NCI-H2227 (cell line): Measurements from ENCODE around the gene CCHCR1.

Experiments
- DNase-seq: peaks from one replicate; lab custom pipeline; 2025; ENCODE audit not compliant: unreplicated experiment; lab: John Stamatoyannopoulos, UW

The CCHCR1 gene

DNA sequence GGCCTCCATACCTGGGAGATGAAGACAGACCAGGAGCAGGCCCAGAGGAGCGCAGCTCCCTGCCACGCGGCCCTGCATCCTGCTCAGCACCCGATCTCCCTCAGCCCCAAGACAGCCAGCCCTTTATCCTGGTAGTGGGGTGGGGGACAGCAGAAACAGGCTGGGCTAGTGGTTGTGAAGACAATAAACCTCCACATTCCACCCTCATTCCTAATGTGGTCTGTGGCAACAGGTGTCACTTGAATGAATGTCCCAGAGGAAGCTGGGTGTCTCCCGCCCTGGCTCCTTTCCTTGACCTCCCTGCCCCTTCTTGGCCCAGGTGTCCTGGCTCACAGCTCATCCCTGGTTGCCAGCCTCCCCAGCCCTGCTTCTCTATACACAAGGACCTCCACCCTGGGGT is 45.1 kb downstream of the CCHCR1 start, which contains the start of gene C6orf15:
Gene C6orf15 (minus strand): TSS at position 98 of the 400 bp plus-strand sequence. CDS start 20 bp downstream, at position 78.
- DNase-seq: no peak

DNA sequence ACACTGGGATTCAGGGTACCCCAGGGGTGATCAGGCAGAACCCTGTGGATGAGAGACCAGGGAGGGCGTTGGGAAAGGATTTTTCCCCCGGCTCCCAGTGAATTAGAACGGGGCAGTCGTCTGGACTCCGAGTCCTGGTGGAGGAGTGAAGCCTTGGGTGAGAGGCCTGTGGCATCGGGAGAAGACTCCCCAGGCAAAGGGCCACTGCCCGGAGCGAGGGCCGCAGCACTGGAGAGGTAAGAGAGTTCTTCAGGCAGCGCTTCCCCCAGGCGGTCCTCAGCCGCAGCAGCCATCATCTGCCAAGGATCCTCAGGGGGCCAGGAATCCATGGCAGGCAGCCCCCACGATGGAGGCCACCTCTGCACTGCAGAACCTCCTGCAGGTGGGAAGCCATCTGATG is 45.9 kb downstream of the CCHCR1 start:
- DNase-seq: no peak

- no peak for DNase-seq
Measured at GRCh38 chr6:31110825-31111582, 46.6 kb downstream of the CCHCR1 start.

GRCh38 chr6:31107052-31107451 is 50.5 kb downstream of the CCHCR1 start:
- no peak for DNase-seq

GRCh38 chr6:31103136-31103535 is 54.5 kb downstream of the CCHCR1 start:
- DNase-seq: no peak

- no peak for DNase-seq
Measured at GRCh38 chr6:31098449-31098938, 59.1 kb downstream of the CCHCR1 start.

DNA sequence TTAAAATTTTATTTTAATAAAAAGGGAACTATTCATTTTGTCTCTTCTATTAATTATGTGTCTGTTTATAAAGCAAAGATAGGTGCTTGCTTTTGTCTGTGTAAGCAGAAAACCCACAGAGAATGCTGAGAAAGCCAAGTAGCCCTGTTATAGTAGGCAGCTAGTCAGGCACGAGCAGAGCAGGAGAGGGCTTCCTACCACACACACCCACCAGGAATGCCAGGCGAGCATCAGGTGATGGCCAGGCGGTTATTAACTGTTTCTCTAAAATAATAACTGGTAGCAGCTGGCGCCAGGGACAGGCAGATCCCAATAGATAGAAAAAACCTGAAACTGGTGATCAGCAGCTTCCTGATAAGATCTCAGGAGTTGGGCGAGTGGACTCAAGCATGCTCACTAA is 60.9 kb downstream of the CCHCR1 start:
- DNase-seq: peak; percentile 68

- no peak for DNase-seq
Measured at GRCh38 chr6:31096215-31096614, 61.4 kb downstream of the CCHCR1 start.

- no peak for DNase-seq
Measured at GRCh38 chr6:31094389-31094881, 63.2 kb downstream of the CCHCR1 start.

DNA sequence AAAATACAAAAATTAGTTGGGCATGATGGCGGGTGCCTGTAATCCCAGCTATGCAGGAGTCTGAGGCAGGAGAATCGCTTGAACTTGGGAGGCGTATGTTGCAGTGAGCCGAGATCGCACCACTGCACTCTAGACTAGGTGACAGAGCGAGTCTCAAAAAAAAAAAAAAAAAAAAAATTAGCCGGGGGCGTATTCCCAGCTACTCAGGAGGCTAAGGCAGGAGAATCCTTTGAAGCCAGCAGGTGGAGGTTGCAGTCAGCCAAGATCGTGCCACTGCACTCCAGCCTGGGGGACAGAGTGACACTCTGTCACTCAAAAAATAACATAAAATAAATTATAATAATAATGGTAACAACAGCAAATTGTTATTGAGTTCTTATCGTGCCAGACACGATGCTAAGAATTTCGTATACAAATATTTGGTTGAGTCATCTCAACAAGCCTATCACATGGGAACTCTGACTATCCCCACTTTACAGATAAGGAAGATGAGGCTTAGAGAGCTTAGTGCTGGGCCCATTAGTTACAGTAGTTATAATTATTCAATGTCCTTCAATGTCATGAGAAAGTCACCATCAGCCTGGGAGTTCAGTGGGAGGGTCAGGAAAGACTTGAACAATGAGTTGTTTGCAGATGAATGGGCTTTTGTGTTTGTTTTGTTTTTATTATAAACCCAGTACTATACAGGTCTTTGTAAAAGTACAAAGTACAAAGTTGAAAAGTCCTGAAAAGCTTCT is 64.7 kb downstream of the CCHCR1 start:
- no peak for DNase-seq
